GM23248 (cell line): ENCODE measurements around the gene IL22.

ENCODE experiments used
- EZH2 ChIP-seq: fragments of 200-600 bp; sonication (generic); IDR thresholded peaks from 2 replicates; pipeline ENCODE4 v1.6.1; 2018; ENCODE audit warnings: antibody characterized with exemption, mild to moderate bottlenecking; ENCODE audit not compliant: insufficient read depth, poor library complexity, severe bottlenecking
- EZH2phosphoT487 ChIP-seq: fragments of 200-600 bp; sonication (generic); IDR thresholded peaks from 2 replicates; pipeline ENCODE4 v1.6.1; 2018; ENCODE audit warnings: antibody characterized with exemption, moderate library complexity, mild to moderate bottlenecking, low read depth; ENCODE audit not compliant: insufficient read depth

DNA sequence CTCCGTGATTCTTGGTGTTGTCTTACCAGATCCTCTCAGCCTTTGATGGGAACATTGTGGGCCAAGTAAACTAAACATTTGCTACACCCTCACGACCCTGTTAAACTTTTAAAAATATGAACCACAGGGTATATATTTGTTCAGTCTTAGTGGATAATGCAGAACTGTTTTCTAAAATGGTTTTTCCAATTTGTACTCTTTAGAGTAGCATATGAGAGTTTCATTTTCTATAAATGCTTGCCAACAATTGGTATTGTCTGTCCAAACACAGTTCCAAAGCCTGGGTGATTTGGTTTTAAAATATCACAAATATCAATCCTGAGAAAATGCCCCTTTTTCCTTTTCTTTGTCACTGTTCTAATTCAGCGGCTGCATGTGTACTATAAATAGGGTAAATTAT lies 6.7 kb upstream of the IL22 start:
- no peak for TF ChIP-seq EZH2
- TF ChIP-seq EZH2phosphoT487, result no peak
